GM10847 (cell line): ENCODE measurements around the gene ARHGEF40.

Experiments
- POLR2A ChIP-seq: IDR thresholded peaks from 2 replicates; pipeline ENCODE4 v1.6.1; 2011; ENCODE audit not compliant: insufficient read length; ENCODE audit errors: extremely low read depth

ARHGEF40 gene

GRCh38 chr14:21070083-21070609, at the start of gene ARHGEF40:
ARHGEF40 (plus strand) TSS chr14:21070304; CDS start chr14:21070397, 93 bp downstream.
- no peak for TF ChIP-seq POLR2A

GRCh38 chr14:21020977-21021545, 49.0 kb upstream of the ARHGEF40 start:
- no peak for TF ChIP-seq POLR2A

- no peak for TF ChIP-seq POLR2A
Measured at GRCh38 chr14:21022686-21023085, 47.4 kb upstream of the ARHGEF40 start.

- no peak for TF ChIP-seq POLR2A
Measured at GRCh38 chr14:21023174-21023573, 46.9 kb upstream of the ARHGEF40 start.

GRCh38 chr14:21023817-21024584, 46.1 kb upstream of the ARHGEF40 start:
- TF ChIP-seq POLR2A = no peak

GRCh38 chr14:21024585-21025370, 45.3 kb upstream of the ARHGEF40 start, which contains the start of gene NDRG2:
NDRG2 (minus strand) TSS chr14:21025061; CDS start chr14:21023315, 1,746 bp downstream.
- no peak for TF ChIP-seq POLR2A

- TF ChIP-seq POLR2A = no peak
Measured at GRCh38 chr14:21025371-21026273, 44.5 kb upstream of the ARHGEF40 start.

GRCh38 chr14:21026274-21026987, 43.7 kb upstream of the ARHGEF40 start:
- no peak for TF ChIP-seq POLR2A

GRCh38 chr14:21026988-21027315, 43.2 kb upstream of the ARHGEF40 start:
- TF ChIP-seq POLR2A = no peak

- no peak for TF ChIP-seq POLR2A
Measured at GRCh38 chr14:21029917-21030316, 40.2 kb upstream of the ARHGEF40 start, which contains the start of gene TPPP2. TPPP2 (plus strand) TSS chr14:21030217; CDS start chr14:21030582, 365 bp downstream.

GRCh38 chr14:21030531-21030930, 39.6 kb upstream of the ARHGEF40 start:
- no peak for TF ChIP-seq POLR2A

GRCh38 chr14:21032326-21033132, 37.6 kb upstream of the ARHGEF40 start:
- no peak for TF ChIP-seq POLR2A

- no peak for TF ChIP-seq POLR2A
Measured at GRCh38 chr14:21033133-21033698, 36.9 kb upstream of the ARHGEF40 start.

- TF ChIP-seq POLR2A = no peak
Measured at GRCh38 chr14:21034707-21035106, 35.4 kb upstream of the ARHGEF40 start, which contains the start of gene RNASE13. RNASE13 (minus strand) TSS chr14:21034807; CDS start chr14:21034288, 519 bp downstream.
